HG02852 (cell line): ENCODE measurements around the gene MBD4.
"Not testable (repeated sequence)": the region's sequence is repeated elsewhere in the genome, so short reads cannot be mapped to it uniquely, and the experiment has no call there.

Source experiments
- ATAC-seq: cut with Tn5 transposase; IDR thresholded peaks from one replicate; pipeline ENCODE4 v1.9.1; 2021; ENCODE audit warnings: mild to moderate bottlenecking, moderate library complexity; ENCODE audit not compliant: unreplicated experiment

The MBD4 gene

DNA sequence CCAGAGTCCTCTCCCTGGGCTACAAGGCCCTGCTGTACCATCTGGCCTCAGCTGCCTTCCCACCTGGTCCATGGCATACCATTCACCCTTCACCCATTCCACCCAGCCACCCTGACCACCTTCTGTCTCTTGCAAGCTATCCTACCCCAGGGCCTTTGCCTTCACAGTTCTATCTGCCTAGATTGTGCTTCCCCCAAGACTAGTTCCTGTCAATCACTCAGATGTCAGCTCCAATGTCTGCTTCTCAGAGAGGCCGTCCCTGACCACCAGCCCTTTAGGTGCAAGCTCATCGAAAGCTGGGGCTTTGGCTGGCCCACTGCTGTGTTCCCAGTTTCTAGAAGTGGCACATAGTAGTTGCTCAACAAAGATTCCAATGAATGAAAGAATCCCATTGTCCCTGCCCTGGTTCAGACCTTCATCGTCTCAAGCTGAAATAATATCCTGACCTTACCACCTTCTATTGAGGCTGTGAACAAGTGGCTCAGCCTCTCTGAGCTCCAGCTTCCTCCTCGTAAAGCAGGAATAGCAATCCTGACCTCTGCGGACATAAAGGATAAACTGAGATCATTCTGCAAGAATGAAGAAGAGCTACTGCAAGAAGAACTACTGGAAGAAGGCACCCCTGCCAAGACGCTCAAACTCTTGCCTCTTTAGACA is 27.1 kb downstream of the MBD4 start:
- ATAC-seq, result no peak

DNA sequence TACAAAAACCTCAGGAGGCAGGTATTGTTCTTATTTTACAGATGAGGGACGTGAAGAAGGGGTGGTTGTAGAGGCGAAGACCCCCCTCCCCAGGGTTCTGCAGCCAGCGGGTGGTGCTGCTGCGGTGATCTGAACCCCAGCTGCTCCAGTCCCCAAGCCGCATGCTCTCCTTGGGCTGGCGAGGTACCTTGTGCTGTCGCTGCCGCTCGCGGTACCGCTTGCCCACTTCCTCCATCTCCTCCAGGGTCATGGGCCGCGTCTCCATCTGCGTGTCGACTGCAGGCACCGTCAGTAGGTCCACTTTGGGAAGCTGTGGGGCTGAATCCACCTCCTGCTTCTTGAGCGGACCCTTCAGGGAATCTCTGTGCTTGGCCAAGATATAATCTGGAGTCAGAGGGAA is 28.8 kb downstream of the MBD4 start:
- ATAC-seq, result no peak

DNA sequence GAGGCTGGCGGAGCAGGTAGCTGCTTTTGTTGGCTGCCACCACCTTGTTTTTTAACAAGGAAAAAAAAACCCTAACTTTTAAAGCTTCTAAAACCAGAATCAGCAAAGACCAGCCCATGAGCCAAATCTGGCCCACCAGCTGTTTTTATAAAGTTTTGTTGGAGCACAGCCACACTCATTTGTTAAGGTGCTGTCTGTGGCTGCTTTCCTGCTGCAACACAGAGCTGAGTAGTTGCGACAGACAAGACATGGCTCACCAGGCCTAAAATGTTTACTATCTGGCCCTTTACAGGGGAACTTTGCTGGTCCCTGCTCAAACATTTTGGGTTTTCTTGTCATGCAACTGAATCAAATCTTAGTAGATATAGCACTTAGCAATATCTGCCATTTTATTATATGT is 30.2 kb downstream of the MBD4 start:
- ATAC-seq, result no peak

DNA sequence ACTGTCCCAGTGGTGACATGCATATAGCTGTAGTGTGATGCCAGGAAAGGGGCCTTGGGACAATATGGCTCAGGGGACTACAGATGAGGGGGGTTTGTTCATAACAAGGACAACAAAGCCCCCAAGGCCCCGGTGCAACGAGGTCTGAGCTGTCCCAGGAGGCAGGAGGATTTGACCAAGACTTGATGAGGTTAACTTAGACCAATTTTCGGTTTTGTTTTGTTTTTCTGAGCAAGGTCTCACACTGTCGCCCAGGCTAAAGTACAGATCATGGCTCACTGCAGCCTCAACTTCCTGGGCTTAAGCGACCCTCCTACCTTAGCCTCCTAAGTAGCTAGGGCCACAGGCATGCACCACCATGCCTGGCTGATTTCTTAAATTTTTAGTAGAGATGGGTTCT is 35.1 kb downstream of the MBD4 start:
- no peak for ATAC-seq

DNA sequence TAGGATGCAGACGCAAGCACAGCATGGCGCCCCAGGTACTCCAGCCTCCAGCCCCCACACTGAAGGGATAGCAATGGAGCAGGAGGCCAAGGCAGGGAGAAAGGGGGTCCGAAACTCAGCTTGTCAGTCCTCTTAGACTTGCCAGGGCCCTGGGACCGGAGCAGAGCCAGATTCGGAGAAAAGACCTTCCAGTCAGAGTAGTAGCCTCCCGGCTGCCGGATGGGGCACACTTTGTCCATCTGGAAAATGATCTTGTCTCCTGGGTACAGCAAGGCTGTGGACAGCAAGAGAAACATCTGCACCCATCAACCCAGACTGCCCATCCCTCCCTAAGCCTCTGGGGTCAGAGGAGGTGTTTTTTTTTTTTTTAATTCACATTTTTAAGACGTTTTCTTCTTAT is 35.6 kb downstream of the MBD4 start:
- ATAC-seq, result no peak

DNA sequence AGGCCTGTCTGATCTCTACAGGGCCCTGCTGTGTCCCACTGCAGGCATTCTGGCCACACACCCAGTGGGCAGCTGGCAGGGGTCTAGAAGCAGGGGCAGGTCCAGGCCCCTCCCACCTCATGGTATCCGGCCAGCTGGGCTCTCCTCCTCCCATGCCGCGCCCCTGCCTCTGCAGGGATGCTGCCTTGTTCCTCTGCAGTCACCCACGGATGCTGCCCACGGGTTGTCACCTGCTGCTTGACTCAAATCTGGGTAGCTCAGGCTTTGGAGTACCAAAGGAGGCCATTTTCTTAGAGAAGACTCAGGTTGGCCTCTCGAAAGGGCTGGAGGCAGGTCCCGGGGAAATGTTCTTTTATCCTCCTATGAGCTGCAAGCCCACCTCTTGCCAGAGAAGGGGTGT is 36.3 kb downstream of the MBD4 start:
- ATAC-seq, result no peak

DNA sequence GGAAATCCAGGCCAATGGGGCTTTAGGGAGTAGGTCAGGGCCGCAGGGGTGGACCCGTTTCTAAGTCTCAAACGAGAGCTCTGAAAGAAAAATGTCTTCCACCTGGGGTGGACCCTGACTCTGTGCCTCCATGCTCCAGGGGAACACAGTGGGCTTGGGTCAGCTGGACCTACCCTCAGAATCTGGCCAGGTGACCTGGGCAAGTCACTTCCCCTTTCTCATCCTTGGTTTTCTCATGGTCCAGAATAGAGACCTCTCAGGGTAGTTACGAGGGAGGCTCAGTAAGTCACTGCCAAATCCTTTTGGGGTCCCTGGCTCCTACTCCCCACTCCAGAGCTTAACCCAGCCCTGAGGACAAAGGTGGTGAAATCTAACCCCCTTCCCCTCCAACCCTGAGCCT is 37.1 kb downstream of the MBD4 start:
- ATAC-seq, result no peak

DNA sequence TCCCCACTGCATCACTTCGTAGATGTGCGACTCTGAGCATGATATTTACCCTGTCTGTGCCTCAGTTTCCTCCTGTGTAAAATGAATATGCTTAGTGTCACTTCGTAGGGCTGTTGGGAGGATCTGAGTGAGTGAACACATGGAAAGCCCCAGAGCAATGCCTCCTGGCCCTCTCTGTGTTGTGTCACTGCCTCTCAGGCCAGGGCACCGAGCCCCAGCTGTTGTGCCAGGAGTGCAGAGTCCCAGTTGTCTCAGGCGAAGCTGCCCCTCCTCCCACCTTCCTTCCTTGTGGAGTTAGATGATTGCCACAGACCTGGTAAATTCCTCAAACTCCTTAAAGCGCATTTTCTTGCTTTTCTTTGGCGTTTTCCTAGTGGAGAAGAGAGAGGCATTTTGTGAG is 37.5 kb downstream of the MBD4 start:
- no peak for ATAC-seq

DNA sequence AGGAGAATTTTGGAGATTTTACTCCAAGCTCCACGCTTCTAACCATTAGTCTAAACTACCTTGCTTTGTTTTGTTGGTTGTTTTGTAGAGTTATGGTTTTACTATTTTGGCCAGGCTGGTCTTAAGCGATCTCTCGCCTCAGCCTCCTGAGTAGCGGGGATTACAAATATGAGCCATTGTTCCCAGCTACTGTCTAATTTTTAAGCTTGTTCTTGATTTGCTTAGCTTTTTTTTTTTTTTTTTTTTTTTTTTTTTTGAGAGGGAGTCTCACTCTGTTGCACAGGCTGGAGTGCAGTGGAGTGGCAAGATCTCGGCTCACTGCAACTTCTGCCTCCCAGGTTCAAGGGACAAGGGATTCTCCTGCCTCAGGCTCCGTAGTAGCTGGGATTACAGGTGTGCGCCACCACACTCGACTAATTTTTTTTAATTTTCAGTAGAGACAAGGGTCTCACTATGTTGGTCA is 39.8 kb downstream of the MBD4 start:
- ATAC-seq, result peak; percentile 11

DNA sequence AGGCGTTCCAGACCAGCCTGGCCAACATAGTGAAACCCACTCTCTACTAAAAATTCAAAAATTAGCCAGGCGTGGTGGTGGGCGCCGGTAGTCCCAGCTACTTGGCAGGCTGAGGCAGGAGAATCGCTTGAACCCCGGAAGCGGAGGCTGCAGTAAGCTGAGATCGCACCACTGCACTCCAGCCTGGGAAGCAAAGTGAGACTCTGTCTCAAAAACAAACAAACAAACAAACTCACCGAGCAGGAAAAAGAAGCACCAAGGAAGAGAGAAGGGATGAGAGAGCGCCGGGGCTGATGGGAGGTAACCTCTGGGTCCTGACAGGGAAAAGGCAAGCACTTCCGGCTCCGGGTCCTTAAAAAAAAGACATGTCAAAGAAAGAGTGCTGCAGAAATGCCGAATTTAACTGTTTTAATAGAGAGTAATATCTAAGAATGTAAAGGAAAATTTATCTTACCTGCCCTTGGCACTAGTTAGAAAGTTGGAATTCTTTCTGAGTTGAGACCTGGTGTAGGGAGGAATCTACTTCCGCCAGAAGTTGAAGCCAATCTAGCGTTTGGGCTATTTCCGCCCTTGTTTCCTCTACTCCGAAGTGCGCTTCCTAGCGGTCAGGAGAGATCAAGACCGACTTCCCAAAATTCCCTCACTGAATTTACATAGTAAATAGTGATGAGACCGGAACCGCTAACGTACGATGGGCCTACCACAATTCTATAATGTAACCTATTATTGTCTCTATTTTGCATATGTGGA is 40.4 kb downstream of the MBD4 start:
- peak; percentile 81 for ATAC-seq

DNA sequence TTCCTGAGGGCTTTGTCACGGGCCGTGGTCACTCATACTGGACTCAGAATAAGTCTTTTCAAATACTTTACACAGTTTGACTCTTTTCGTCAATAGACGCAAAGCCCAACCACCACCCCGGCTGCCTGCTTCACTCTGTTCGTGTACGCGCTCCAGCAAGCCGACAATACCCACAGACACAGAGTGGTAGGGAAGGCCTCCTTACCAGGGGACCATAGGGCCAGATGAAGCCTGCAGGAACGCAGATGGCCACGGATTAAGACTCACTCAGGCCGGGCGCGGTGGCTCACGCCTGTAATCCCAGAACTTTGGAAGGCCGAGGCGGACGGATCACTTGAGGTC is 41.0 kb downstream of the MBD4 start:
- peak; percentile 17 for ATAC-seq

DNA sequence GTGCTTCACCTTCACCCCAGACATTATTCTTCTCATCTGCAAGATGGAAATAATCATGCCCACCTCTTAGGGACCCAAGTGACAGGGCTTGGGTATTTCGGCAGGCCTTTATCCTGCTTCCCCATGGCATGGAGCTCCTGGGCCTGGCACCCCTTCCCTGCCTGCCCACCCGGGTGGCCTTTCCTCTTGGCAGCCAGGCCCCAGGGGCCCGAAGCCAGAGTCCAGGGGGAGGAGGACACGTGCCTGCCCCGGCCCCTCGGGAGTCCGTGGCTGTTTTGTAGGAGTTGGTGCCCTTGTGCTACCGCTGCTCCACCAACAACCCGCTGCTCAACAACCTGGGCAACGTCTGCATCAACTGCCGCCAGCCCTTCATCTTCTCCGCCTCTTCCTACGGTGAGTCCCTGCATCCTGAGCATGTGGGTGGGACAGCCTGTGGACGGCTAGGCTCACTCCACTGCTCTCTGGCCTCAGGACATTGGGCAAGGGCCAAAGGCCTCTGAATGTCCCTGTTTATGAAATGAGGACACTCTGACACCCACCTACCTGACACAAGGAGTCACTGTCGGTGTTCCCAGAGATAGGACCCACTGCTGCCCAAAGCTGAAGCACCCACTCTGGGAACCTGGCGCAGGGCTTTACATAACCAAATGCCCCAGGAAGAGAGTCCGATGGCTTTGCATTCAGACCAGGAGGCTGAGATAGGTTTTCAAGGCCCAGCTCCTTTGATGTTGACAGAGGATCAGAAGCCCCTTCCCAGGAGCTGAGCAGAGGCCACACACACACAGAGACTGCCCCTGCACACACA is 45.8 kb downstream of the MBD4 start:
- not testable (repeated sequence) for ATAC-seq

DNA sequence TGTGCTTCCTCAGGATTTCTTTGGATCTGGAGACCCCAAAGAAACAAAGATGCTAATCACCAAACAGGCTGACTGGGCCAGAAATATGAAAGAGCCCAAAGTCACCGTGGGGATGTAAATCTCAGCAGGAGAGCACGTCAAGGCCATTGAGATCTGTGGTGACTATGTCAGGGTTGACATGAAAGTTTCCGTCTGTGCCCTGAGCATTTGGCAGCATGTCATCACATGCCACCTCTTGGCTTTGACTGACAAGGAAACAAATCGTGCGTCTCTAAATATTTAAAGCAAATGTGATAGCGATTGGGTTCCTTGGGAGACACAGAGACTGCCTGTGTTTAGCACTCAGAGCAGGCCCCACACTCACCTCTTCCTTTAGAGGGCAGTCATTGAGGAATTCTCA is 46.5 kb downstream of the MBD4 start:
- no peak for ATAC-seq

DNA sequence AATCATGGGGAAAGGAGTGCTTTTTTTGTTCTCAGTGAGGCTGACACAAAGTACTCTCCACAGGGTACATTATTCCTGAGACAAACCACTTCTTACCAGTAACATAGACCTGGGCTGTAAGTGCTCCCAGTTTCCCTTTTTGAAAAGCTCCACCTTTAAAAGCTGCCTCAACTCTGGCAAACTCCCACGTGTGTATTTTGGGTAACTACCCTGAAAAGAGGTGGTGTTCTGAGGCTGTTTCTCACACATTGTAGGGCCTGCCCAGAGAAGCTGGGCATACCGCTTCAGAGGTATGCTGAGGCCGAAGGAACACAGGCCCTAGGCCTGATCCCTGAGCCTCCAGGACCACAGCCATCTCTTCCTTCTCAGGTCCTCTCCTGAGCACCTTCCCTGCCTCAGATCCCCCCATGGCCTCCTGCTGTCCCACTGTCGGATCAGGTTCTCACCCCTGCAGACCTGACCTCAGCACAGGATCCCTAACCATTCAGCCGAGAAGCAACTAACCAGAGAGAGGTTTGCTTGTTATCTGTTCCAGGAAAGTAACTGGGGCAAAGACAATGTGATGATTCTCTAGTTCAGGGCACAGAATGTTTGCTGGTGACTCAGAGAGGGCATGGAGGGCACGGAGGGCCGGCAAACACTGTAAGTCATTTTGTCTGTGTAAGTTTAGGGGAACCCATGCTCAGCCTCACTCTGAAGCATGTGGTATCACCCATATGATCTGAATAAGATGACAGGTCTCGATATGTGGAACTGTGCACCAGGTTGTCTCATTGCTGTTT is 47.5 kb downstream of the MBD4 start:
- not testable (repeated sequence) for ATAC-seq

DNA sequence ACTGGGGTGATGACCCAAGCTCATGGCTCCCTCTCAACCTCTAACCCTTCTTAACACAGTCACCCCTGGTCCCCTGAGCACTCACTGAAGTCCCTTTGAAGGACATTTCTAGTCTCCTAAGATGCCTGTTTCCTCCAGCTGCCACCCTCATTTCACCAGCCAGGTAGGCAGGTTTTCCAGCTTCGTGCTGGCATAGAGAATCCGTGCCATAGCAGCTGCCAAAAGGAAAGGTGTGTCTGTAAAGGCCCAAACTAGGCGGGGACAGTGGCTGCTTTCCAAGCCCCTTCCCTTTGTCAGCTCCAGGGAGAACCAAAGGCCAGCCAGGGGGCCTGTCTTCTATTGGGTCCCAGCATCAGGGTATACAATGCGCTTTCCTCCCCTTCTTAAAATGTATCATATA is 48.2 kb downstream of the MBD4 start:
- ATAC-seq, result not testable (repeated sequence)

DNA sequence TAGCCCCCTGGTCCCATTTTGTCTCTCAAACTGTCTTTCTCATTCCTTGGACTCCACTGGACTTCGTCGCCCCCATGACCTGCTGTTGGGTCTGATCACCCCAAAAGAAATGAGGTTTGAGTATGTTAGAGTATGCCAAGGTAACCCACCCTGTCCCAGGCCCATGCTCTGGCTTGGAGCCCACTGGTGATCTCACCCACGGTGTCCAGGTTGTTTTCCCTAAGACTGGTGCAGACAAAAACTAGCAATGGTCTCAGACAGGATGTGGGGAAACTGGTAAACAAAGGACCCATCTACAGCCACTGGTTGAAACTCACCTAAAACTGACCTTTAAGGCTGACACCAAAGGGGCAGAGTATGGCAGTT is 50.2 kb downstream of the MBD4 start:
- no peak for ATAC-seq

DNA sequence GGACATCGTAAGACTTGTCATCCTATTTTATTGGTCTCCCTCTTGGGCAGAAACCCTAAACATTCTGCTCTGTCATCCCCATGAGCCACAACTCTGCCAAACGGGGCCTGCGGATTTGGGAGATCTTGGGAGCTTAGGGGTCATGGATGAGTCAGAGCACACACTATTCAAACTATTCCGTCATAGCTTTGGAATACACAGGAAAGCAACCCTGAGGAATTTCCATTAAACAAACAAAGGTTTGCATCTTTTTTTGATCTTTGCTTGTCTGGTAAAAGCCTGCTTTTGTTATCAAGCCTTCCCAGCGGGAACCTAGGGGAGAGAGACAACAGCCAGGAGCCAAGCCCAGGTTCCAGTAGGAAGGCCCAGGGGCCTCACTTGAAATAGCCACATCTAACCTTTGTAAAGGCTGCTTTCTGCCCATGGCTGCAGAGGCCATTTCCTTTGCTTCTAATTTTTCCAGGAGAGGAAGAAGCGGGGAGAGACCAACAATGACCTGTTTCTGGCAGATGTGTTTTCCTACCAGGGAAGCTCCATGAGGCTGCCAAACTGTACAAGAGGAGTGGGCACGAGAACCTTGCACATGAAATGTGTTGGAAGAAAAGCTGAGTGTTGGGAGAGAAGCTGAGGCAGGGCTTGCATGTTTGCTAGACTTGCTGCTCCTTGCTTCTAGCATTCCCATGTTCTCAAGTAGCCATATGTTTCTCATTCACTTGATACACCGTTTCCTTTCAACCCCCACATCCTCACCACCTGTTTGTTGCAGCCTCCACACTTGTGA is 50.8 kb downstream of the MBD4 start:
- not testable (repeated sequence) for ATAC-seq

DNA sequence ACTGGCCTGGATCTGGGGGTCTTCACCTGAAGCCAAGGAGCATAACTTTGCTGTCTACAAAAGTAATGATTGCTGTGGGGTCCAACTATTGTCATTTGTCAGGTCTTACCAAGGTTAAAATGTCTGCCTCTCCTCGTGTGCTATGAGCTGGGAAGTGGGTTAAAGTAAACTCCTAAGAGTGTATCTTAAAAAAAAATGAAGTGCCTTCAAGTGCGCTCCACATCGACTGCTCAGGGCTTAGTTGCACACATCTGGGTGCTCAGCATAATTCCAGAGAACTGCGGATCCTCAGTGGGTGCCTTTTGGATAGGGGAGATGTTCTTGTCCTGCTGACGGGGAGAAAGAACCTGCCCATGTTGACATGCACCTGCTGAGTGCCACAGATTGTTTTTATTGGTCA is 52.3 kb downstream of the MBD4 start:
- no peak for ATAC-seq

DNA sequence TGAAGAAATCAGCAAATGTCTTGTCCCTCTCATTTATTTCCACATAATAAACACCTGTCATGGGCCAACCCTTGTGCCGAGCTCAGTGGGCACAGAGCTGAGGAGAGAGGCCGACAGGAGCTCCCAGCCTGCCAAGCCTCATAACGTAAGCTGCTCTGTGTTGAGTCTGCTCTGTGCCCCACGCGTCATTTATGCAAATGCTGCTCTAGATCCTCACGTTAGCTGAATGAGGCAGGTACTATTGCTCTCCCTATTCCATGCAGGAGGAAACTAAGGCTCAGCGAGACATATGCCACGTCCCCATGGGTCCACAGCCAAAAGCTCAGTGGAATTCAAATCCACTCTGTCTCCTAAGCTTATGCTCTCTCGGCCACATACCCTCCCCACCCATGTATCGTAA is 52.8 kb downstream of the MBD4 start:
- ATAC-seq, result no peak

DNA sequence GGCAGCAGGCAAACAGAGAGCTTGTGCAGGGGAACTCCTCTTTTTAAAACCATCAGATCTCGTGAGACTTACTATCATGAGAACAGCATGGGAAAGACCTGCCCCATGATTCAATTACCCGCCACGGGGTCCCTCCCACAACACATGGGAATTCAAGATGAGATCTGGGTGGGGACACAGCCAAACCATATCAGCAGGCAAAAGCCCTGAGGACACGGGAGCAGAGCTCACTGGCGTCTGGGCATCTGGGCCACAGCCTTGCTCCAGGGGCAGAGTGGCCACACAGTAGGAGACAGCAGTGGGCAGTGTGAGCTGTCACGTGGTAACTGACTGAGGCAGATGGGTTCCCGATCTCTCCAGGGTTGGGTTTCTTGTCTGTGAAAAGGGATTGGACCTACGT is 54.2 kb downstream of the MBD4 start:
- not testable (repeated sequence) for ATAC-seq
